CD4-positive, alpha-beta T cell (primary cell): ENCODE measurements around the gene FILIP1. TPM values are rescaled to one million over a fixed set of nuclear protein-coding genes. Genes with fewer than 3 reads are reported as not detected.

Source experiments
- ATAC-seq: fragments of 200-7000 bp; cut with Tn5 transposase; one replicate; pipeline ENCODE4 v1.10.0; 2022; ENCODE audit warnings: mild to moderate bottlenecking; ENCODE audit not compliant: poor library complexity
- CTCF ChIA-PET: fragments of 350-600 bp; sonication (Branson Sonifier 250); formaldehyde crosslinking; loops from one replicate; lab custom pipeline; 2021; ENCODE audit warnings: antibody characterized with exemption, inconsistent platforms; lab: Charles Lee
- POLR2A ChIA-PET: fragments of 350-600 bp; sonication (Branson Sonifier 250); formaldehyde crosslinking; loops from one replicate; lab custom pipeline; 2021; ENCODE audit warnings: antibody characterized with exemption, inconsistent platforms; lab: Charles Lee
- DNase-seq, 14 experiments: peaks; one replicate each; pipeline ENCODE4 v3.0.0-alpha.2; 2013 to 2020; ENCODE audit warnings: mixed read lengths in 2 of 14
- H3K27ac ChIP-seq, 2 donors: one replicate each; pipeline versions ENCODE4 v1.5.1 to v1.7.0; 2013; ENCODE audit warnings: low read length in 2 of 2, low read depth in 1 of 2, mild to moderate bottlenecking in 1 of 2
- H3K27me3 ChIP-seq, 2 experiments: 1 replicate in 1 of 2; 2 replicates in 1 of 2; pipeline versions ENCODE4 v1.6.1 to v1.7.0; 2013; ENCODE audit warnings: low read length in 2 of 2, control low read depth in 1 of 2, mild to moderate bottlenecking in 1 of 2, moderate library complexity in 1 of 2; ENCODE audit not compliant: insufficient read depth in 2 of 2, control insufficient read depth in 1 of 2
- H3K36me3 ChIP-seq: one replicate; pipeline ENCODE4 v1.6.1; 2013; ENCODE audit warnings: low read length, control low read depth; ENCODE audit not compliant: insufficient read depth
- H3K4me1 ChIP-seq: one replicate; pipeline ENCODE4 v1.6.1; 2013; ENCODE audit warnings: low read length, control low read depth; ENCODE audit not compliant: insufficient read depth
- H3K4me3 ChIP-seq: one replicate; pipeline ENCODE4 v1.5.1; 2013; ENCODE audit warnings: mild to moderate bottlenecking, low read length, moderate library complexity
- H3K9me3 ChIP-seq, 2 experiments: 1 replicate in 1 of 2; 2 replicates in 1 of 2; pipeline versions ENCODE4 v1.6.1 to v1.7.0; 2013; ENCODE audit warnings: low read length in 2 of 2, mild to moderate bottlenecking in 2 of 2, control low read depth in 1 of 2, moderate library complexity in 1 of 2; ENCODE audit not compliant: control insufficient read depth in 1 of 2, insufficient read depth in 1 of 2
- H3K27ac Mint-ChIP-seq: one replicate; pipeline ENCODE4 v1.8.0; 2020; ENCODE audit warnings: mixed read lengths
- H3K27me3 Mint-ChIP-seq: one replicate; pipeline ENCODE4 v1.8.0; 2021; ENCODE audit warnings: mixed read lengths
- H3K36me3 Mint-ChIP-seq: one replicate; pipeline ENCODE4 v1.8.0; 2021; ENCODE audit warnings: low read depth, mixed read lengths
- H3K4me1 Mint-ChIP-seq: one replicate; pipeline ENCODE4 v1.8.0; 2021; ENCODE audit warnings: low read depth, mixed read lengths
- H3K4me3 Mint-ChIP-seq: one replicate; pipeline ENCODE4 v1.8.0; 2020; ENCODE audit warnings: mild to moderate bottlenecking, mixed read lengths
- H3K9me3 Mint-ChIP-seq: one replicate; pipeline ENCODE4 v1.8.0; 2020; ENCODE audit warnings: mixed read lengths
- CTCF ChIP-seq: fragments of 200-600 bp; IDR thresholded peaks from one replicate; pipeline ENCODE4 v1.8.0; 2022; ENCODE audit warnings: antibody characterized with exemption, mild to moderate bottlenecking
- intact Hi-C, 2 experiments: fragments of 100-400 bp; cut with DNase I in 1 of 2; cut with micrococcal nuclease in 1 of 2; formaldehyde crosslinking; loops; one replicate each; pipeline versions ENCODE4 v1.15.1 to v1.9.0; 2023 to 2025; cut with DNase I, micrococcal nuclease
- total RNA-seq, 174 experiments: library from RNA in 2 of 174; stranded (reverse) in 2 of 174; gene quantifications; one replicate each; pipeline ENCODE4 v1.2.3 and lab custom pipeline; 2021 to 2026

FILIP1 gene
- total RNA-seq, 2 experiments from 2014 or later, result 0.06 TPM; not detected in 1

DNA sequence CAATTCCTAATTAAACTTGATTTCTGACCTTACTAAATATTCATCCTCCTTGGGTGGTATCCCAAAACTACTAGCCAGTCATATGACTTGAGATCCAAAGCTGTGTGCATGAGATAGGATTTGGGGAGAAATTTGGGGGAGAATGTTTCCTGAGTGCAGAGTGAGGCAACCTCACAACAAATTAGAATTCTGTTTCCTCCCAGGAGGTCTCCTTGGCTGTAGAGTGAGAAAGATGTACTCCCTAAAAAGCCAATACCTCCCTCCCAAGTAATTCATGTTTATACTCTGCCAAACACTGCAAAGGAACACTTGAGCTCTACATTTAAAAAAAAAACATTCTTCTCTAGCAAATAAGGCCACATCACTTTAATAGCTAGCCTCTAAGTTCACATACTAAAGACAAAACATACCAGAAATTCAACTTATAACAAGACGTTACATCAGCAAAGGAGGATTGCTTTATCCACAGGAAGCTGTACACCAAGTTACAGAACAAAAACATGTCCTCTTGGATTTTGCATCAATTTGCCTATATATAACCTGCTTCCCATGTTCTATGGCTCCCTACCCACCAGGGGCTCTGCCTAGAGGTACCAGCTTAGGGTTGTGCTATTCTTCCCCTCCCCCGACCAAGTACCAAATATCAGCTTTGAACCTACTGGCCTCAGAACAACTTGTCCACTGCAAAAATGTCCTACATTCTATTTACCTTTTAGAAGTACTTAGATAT lies 193.6 kb downstream of the FILIP1 start:
- no peak overlapping the region for H3K27ac Mint-ChIP-seq
- TF ChIP-seq CTCF, result no peak
- ChIA-PET POLR2A (no interaction called here), CTCF (no interaction called here)
- no peaks in the 10 kb centered on the region for H3K9me3 ChIP-seq
- H3K9me3 Mint-ChIP-seq, result no peaks in the 10 kb centered on the region
- no peaks in the 10 kb centered on the region for H3K27me3 Mint-ChIP-seq
- intact Hi-C loops, result no loop called here
- no peaks in the 10 kb centered on the region for H3K36me3 ChIP-seq
- no peaks in the 10 kb centered on the region for H3K36me3 Mint-ChIP-seq
- ATAC-seq (no peak), DNase-seq (no peak)
- no peak overlapping the region for H3K4me3 Mint-ChIP-seq
- no peaks in the 10 kb centered on the region for H3K4me1 Mint-ChIP-seq
- no peak overlapping the region for H3K4me3 ChIP-seq
- no peak overlapping the region for H3K27ac ChIP-seq
- no peaks in the 10 kb centered on the region for H3K4me1 ChIP-seq
- H3K27me3 ChIP-seq, result no peaks in the 10 kb centered on the region

- Histone ChIP-seq H3K4me1 (no peaks in the 10 kb centered on the region), H3K27me3 (no peaks in the 10 kb centered on the region), H3K4me3 (no peak overlapping the region), H3K9me3 (no peaks in the 10 kb centered on the region), H3K36me3 (no peaks in the 10 kb centered on the region), H3K27ac (no peak overlapping the region)
- POLR2A ChIA-PET, result interaction anchor here (1.1 kb wide), 1 partner anchor 12 kb away, joined by 6 read pairs; the partner anchor contains the start of gene TMEM30A
- no peaks in the 10 kb centered on the region for H3K27me3 Mint-ChIP-seq
- no peaks in the 10 kb centered on the region for H3K9me3 Mint-ChIP-seq
- TF ChIP-seq CTCF, result peak; percentile 82
- peak; percentile 73 for ATAC-seq
- intact Hi-C loops, result loop anchor here (1.0 to 2.0 kb wide), 2 partner anchors 229 to 230 kb away; no protein-coding TSS in a partner anchor
- peak in 3 of 14 experiments; percentile 67 to 79 (median 77) for DNase-seq
- H3K36me3 Mint-ChIP-seq, result no peaks in the 10 kb centered on the region
- CTCF ChIA-PET, result interaction anchor here (0.6 to 1.3 kb wide), 7 partner anchors 8 to 231 kb away, joined by 3 to 4 read pairs (median 3); partner anchors contain the start of gene COX7A2
- no peaks in the 10 kb centered on the region for H3K4me1 Mint-ChIP-seq
- H3K27ac Mint-ChIP-seq, result no peak overlapping the region
- H3K4me3 Mint-ChIP-seq, result no peak overlapping the region
These were observed 196.5 kb downstream of the FILIP1 start for GRCh38 chr6:75296811-75297779.

DNA sequence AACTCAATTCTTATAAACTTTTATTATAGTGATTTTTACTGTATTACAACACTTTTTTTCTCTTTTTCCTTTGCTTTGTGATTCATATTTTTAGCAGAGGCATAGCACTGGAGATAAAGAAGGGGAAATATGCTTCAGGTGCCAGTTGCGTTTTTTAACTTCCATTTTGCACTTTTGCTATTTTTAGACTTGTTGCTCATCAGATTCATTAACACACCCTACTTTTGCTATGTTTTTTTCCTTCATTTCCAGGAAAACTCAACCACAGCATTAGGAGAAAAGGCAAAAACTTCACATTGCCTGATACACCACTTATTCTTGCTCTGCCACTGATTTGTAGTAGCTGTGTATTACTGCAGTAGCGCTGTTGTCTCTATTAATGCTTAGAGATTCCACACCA lies 201.0 kb downstream of the FILIP1 start:
- CTCF ChIA-PET, result interaction anchor here (1.3 kb wide), 1 partner anchor 26 kb away, joined by 3 read pairs; no protein-coding TSS in a partner anchor
- no peak overlapping the region for H3K4me3 ChIP-seq
- DNase-seq, result no peak
- ATAC-seq, result no peak
- Mint-ChIP-seq H3K4me1 (peaks cover 9% of the 10 kb centered on the region), H3K27me3 (no peaks in the 10 kb centered on the region), H3K27ac (no peak overlapping the region), H3K9me3 (no peaks in the 10 kb centered on the region), H3K4me3 (no peak overlapping the region), H3K36me3 (peaks cover 4% of the 10 kb centered on the region)
- H3K27ac ChIP-seq, result no peak overlapping the region
- intact Hi-C loops, result no loop called here
- H3K36me3 ChIP-seq, result peaks cover 5% of the 10 kb centered on the region
- H3K27me3 ChIP-seq, result no peaks in the 10 kb centered on the region
- POLR2A ChIA-PET, result no interaction called here
- H3K9me3 ChIP-seq, result no peaks in the 10 kb centered on the region
- no peak for TF ChIP-seq CTCF
- H3K4me1 ChIP-seq, result no peaks in the 10 kb centered on the region
